ENCODE results near the gene ARHGAP10. TPM values are rescaled to one million over a fixed set of nuclear protein-coding genes. Genes with fewer than 3 reads are reported as not detected.
"Not testable (repeated sequence)": the region's sequence is repeated elsewhere in the genome, so short reads cannot be mapped to it uniquely, and the experiment has no call there.

ARHGAP10 gene
- total RNA-seq, 1 donor from 2014 or later, result 48.0 TPM

- no peak for DNase-seq
Observed at GRCh38 chr4:147991543-147992283, 259.8 kb downstream of the ARHGAP10 start.

GRCh38 chr4:147994076-147994475, 262.2 kb downstream of the ARHGAP10 start:
- DNase-seq, result peak; percentile 79

GRCh38 chr4:147994491-147995385, 262.9 kb downstream of the ARHGAP10 start:
- no peak for DNase-seq

- DNase-seq, result no peak
Observed at GRCh38 chr4:147996859-147997258, 265.0 kb downstream of the ARHGAP10 start.

GRCh38 chr4:148000038-148000437, 268.1 kb downstream of the ARHGAP10 start:
- not testable (repeated sequence) for DNase-seq

- DNase-seq, result peak; percentile 68
Observed at GRCh38 chr4:148004228-148004857, 272.5 kb downstream of the ARHGAP10 start.

- DNase-seq, result no peak
Observed at GRCh38 chr4:148006001-148006400, 274.1 kb downstream of the ARHGAP10 start.

GRCh38 chr4:148007314-148007760, 275.4 kb downstream of the ARHGAP10 start:
- no peak for DNase-seq

GRCh38 chr4:148007792-148008191, 275.9 kb downstream of the ARHGAP10 start:
- no peak for DNase-seq

GRCh38 chr4:148015058-148015457, 283.2 kb downstream of the ARHGAP10 start:
- no peak for DNase-seq

- no peak for DNase-seq
Observed at GRCh38 chr4:148015468-148015867, 283.6 kb downstream of the ARHGAP10 start.

- no peak for DNase-seq
Observed at GRCh38 chr4:148016063-148016637, 284.3 kb downstream of the ARHGAP10 start.

GRCh38 chr4:148017801-148018200, 285.9 kb downstream of the ARHGAP10 start:
- DNase-seq, result peak; percentile 28

- peak; percentile 48 for DNase-seq
Observed at GRCh38 chr4:148021686-148022085, 289.8 kb downstream of the ARHGAP10 start.

- DNase-seq, result no peak
Observed at GRCh38 chr4:148022975-148023374, 291.1 kb downstream of the ARHGAP10 start.

GRCh38 chr4:148023512-148024181, 291.8 kb downstream of the ARHGAP10 start:
- no peak for DNase-seq

GRCh38 chr4:148025981-148026380, 294.1 kb downstream of the ARHGAP10 start:
- peak; percentile 71 for DNase-seq

GRCh38 chr4:148027201-148027600, 295.3 kb downstream of the ARHGAP10 start:
- no peak for DNase-seq

GRCh38 chr4:148029781-148030180, 297.9 kb downstream of the ARHGAP10 start:
- no peak for DNase-seq

GRCh38 chr4:148030193-148030873, 298.4 kb downstream of the ARHGAP10 start:
- no peak for DNase-seq

GRCh38 chr4:148034813-148035212, 302.9 kb downstream of the ARHGAP10 start:
- DNase-seq, result no peak
